22Rv1 (cell line): Measurements from ENCODE around the gene FAM180A.
"Not testable (repeated sequence)": the region's sequence is repeated elsewhere in the genome, so short reads cannot be mapped to it uniquely, and the experiment has no call there.

Source experiments
- H3K27ac ChIP-seq: fragments of 450-650 bp; 2 replicates; pipeline ENCODE4 v1.5.1; 2017
- ZFX ChIP-seq: fragments of 450-650 bp; IDR thresholded peaks from 2 replicates; pipeline ENCODE4 v1.6.1; 2017; ENCODE audit warnings: antibody characterized with exemption, borderline replicate concordance
- TF ChIP-seq, protein P1 (sequence below): fragments of 450-650 bp; IDR thresholded peaks from 2 replicates; pipeline ENCODE4 v1.5.1; 2017; ENCODE audit warnings: mild to moderate bottlenecking

The FAM180A gene

DNA sequence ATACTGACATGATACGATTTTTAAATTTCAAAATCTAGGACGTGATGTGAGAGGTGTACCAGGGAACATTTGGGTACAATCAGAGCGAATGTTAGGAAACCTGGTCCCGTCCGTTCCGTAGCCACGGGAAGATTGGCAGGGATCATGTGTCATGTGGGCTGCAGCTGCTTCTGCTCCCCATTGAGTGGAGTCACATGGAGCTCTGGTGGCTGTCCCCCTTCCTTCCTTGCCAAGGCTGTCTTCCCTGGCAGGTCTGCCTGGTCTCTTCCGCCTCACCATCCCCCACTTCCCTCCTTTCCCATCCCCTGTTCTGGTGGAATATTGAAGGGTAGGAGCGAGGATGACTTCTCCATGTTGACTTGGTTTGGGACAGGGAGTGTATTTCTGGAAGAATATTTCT is 33.8 kb upstream of the FAM180A start:
- TF ChIP-seq ZFX: no peak
- TF ChIP-seq, protein P1, sequence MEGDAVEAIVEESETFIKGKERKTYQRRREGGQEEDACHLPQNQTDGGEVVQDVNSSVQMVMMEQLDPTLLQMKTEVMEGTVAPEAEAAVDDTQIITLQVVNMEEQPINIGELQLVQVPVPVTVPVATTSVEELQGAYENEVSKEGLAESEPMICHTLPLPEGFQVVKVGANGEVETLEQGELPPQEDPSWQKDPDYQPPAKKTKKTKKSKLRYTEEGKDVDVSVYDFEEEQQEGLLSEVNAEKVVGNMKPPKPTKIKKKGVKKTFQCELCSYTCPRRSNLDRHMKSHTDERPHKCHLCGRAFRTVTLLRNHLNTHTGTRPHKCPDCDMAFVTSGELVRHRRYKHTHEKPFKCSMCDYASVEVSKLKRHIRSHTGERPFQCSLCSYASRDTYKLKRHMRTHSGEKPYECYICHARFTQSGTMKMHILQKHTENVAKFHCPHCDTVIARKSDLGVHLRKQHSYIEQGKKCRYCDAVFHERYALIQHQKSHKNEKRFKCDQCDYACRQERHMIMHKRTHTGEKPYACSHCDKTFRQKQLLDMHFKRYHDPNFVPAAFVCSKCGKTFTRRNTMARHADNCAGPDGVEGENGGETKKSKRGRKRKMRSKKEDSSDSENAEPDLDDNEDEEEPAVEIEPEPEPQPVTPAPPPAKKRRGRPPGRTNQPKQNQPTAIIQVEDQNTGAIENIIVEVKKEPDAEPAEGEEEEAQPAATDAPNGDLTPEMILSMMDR: no peak
- no peak overlapping the region for H3K27ac ChIP-seq

DNA sequence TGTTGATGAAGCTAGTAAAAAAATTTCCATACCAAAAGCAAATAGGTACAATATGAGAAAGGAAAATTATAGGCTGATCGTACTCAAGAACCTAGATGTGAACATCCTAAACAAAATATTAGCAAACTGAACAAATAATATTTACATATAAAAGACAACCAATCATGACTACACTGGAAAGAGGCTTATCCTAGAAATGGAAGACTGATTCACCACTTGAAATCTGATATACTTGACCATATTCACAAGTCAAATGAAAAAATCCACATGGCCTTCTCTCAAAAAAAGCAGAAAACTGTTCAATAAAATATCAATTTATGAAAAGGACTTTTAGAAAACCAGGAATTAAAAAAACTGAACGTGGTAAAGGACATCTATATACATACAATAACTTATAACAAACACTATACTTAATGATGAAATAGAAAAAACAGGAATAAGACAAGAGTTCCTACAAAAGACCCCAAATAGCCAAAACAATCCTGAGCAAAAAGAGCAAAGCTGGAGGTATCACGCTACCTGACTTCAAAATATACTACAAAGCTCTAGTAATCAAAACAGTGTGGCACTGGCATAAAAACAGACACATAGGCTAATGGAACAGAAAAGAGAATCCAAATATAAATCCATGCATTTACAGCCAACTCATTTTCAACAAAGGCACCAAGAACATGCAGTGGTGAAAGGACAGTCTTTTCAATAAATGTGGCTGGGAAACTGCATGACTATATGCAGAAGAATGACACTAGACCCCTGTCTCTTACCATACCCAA is 29.2 kb upstream of the FAM180A start:
- H3K27ac ChIP-seq: no peak overlapping the region
- TF ChIP-seq, protein P1: no peak
- TF ChIP-seq ZFX: no peak

DNA sequence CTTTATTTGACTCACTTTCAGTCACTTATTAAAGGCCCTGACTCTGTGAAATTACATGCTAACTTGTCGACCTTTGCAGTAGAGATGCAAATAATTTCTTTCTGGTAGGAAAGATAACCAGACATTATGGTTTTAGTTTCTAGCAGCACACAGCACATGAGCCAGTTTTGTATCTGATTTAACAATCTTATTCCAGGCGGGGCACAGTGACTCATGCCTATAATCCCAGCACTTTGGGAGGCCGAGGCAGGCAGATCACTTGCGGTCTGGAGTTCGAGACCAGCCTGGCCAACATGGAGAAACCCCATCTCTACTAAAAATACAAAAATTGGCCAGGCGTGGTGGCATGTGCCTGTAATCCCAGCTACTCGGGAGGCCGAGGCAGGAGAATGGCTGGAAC is 27.3 kb upstream of the FAM180A start:
- H3K27ac ChIP-seq: not testable (repeated sequence)

GRCh38 chr7:135775230-135775629 is 26.6 kb upstream of the FAM180A start:
- no peak overlapping the region; the same call in 1 of the 2 replicates for H3K27ac ChIP-seq
- TF ChIP-seq ZFX: no peak
- TF ChIP-seq, protein P1: no peak

- peak overlapping the region; percentile 64 for H3K27ac ChIP-seq
- TF ChIP-seq ZFX: no peak
- TF ChIP-seq, protein P1: no peak
Measured at GRCh38 chr7:135774284-135774683, 25.7 kb upstream of the FAM180A start.

- H3K27ac ChIP-seq: peak overlapping the region; percentile 64
- TF ChIP-seq ZFX: no peak
- TF ChIP-seq, protein P1: no peak
Measured at GRCh38 chr7:135773464-135773863, 24.9 kb upstream of the FAM180A start.

- H3K27ac ChIP-seq: no peak overlapping the region
- TF ChIP-seq ZFX: no peak
- TF ChIP-seq, protein P1: no peak
Measured at GRCh38 chr7:135772639-135773222, 24.1 kb upstream of the FAM180A start.
